ENCODE data around the gene XPNPEP1. TPM values are rescaled to one million over a fixed set of nuclear protein-coding genes. Genes with fewer than 3 reads are reported as not detected.

The XPNPEP1 gene
- total RNA-seq, 1 experiment from 2014 or later: 71.3 TPM

DNA sequence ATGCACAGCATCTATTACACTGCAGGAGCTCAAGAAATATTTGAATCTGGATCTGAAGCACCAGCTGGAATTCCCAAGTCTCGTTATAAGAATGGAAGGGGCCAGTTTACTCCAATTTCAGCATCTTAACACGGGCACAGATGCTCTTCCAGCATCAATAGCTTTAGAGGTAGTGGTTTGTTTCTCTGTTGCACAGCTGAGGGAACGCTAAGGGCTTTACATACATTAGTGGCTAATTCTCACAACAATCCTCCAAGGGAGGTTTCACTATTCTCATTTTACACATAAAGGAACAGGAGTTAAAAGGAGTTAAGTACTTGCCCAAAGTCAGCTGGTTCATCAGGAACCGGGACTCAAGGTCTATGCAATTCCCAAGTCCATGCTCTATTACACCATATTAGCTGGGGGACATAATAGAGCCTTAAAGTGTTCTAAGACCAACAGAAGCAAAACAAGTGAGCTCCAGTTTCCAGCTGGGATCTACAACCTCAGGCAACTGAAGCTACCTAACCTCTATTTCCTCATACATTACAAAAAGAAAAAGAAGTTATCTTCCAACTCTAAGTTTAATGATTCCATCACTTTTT is 9.9 kb downstream of the XPNPEP1 start:
- Histone ChIP-seq H3K14ac (ENCODE audit: insufficient read depth, low read length) (no peak overlapping the region), H4K91ac (ENCODE audit: insufficient read length, low read depth, low read length) (no peak overlapping the region), H2AFZ (ENCODE audit: low read length) (no peak overlapping the region), H3K18ac (ENCODE audit: insufficient read length, low read depth, low read length) (no peak overlapping the region), H2BK5ac (ENCODE audit: insufficient read length, low read length) (no peak overlapping the region), H4K20me1 (ENCODE audit: control insufficient read depth, insufficient read depth, insufficient read length) (no peaks in the 10 kb centered on the region), H2BK120ac (ENCODE audit: low read depth, low read length, poor library complexity, severe bottlenecking) (no peak overlapping the region), H2BK15ac (ENCODE audit: low read depth, low read length) (no peak overlapping the region), H3K27me3 (ENCODE audit: insufficient read depth, low read length) (no peaks in the 10 kb centered on the region), H3K4ac (ENCODE audit: low read depth, low read length) (no peak overlapping the region), H3K4me2 (ENCODE audit: insufficient read depth, insufficient read length, low read length) (no peak overlapping the region), H3K27ac (ENCODE audit: insufficient read length, low read depth, low read length) (no peak overlapping the region), H3K23me2 (ENCODE audit: insufficient read length, low read depth, low read length, poor library complexity, severe bottlenecking) (no peaks in the 10 kb centered on the region), H4K5ac (ENCODE audit: insufficient read length, low read depth, low read length) (no peak overlapping the region), H4K8ac (replicated peaks; ENCODE audit: insufficient read length, low read depth, low read length) (no peak overlapping the region), H3K79me1 (ENCODE audit: insufficient read depth, low read depth, low read length, poor library complexity, severe bottlenecking) (no peaks in the 10 kb centered on the region), H3K79me2 (ENCODE audit: insufficient read depth, low read length) (0 out of 2 replicates have a peak, but pooled peaks cover 1% of the 10 kb centered on the region), H3K23ac (ENCODE audit: insufficient read length, low read depth, low read length) (no peak overlapping the region), H3T11ph (ENCODE audit: low read length) (no peak overlapping the region), H3K4me1 (ENCODE audit: insufficient read depth, low read length) (no peaks in the 10 kb centered on the region; the same call in 1 of the 2 replicates), H2BK20ac (ENCODE audit: low read depth, low read length, poor library complexity, severe bottlenecking) (no peak overlapping the region), H2BK12ac (ENCODE audit: insufficient read length, low read depth, low read length) (no peak overlapping the region), H3K56ac (ENCODE audit: insufficient read length, low read depth, low read length) (no peak overlapping the region), H3K9me3 (ENCODE audit: control insufficient read depth, low read depth, low read length) (no peaks in the 10 kb centered on the region), H3K9ac (ENCODE audit: extremely low read depth, insufficient read length, low read length) (no peak overlapping the region), H2AK5ac (ENCODE audit: insufficient read length, low read length) (no peak overlapping the region)
- peak overlapping the region in 2 of 3 experiments; percentile 7 to 58; a peak in 1 of 7 replicates for H3K27ac Mint-ChIP-seq
- peaks cover 3 to 15% (median 10%) of the 10 kb centered on the region in 3 experiments; a peak in 6 of 7 replicates for H3K36me3 Mint-ChIP-seq (ENCODE audit: insufficient read depth in 1 of 3, low read depth in 3 of 3)
- H3K4me1 Mint-ChIP-seq: peaks cover 30 to 36% of the 10 kb centered on the region in 2 experiments
- no CpG with 5 or more reads among the region's 4 CpGs for WGBS (ENCODE audit: extremely low coverage, insufficient read length, low lambda C conversion rate)
- TF ChIP-seq, protein P1, sequence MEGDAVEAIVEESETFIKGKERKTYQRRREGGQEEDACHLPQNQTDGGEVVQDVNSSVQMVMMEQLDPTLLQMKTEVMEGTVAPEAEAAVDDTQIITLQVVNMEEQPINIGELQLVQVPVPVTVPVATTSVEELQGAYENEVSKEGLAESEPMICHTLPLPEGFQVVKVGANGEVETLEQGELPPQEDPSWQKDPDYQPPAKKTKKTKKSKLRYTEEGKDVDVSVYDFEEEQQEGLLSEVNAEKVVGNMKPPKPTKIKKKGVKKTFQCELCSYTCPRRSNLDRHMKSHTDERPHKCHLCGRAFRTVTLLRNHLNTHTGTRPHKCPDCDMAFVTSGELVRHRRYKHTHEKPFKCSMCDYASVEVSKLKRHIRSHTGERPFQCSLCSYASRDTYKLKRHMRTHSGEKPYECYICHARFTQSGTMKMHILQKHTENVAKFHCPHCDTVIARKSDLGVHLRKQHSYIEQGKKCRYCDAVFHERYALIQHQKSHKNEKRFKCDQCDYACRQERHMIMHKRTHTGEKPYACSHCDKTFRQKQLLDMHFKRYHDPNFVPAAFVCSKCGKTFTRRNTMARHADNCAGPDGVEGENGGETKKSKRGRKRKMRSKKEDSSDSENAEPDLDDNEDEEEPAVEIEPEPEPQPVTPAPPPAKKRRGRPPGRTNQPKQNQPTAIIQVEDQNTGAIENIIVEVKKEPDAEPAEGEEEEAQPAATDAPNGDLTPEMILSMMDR (conservative IDR thresholded peaks at IDR 0.05): no peak
- H3K9me3 Mint-ChIP-seq: no peaks in the 10 kb centered on the region
- peak; percentile 10 for DNase-seq
- H3K4me3 Mint-ChIP-seq: no peak overlapping the region
- H3K27me3 Mint-ChIP-seq (ENCODE audit: low read depth): no peaks in the 10 kb centered on the region

Measured in H9 (cell line).